ENCODE measurements around the gene SPATS2L.

Gene SPATS2L

GRCh38 chr2:200276472-200276871, 30.0 kb upstream of the SPATS2L start:
- no peaks in the 10 kb centered on the region for H3K9me3 Mint-ChIP-seq
- no peak overlapping the region for H3K27ac Mint-ChIP-seq
- H3K36me3 Mint-ChIP-seq (ENCODE audit: low read depth): no peaks in the 10 kb centered on the region
- peaks cover 5% of the 10 kb centered on the region for H3K27me3 Mint-ChIP-seq
- no peaks in the 10 kb centered on the region for H3K4me1 Mint-ChIP-seq (ENCODE audit: low read depth)
- H3K4me3 Mint-ChIP-seq: no peak overlapping the region

- no peak overlapping the region for H3K27ac Mint-ChIP-seq
- no peak overlapping the region for H3K4me3 Mint-ChIP-seq
- no peaks in the 10 kb centered on the region for H3K4me1 Mint-ChIP-seq (ENCODE audit: low read depth)
- peaks cover 13% of the 10 kb centered on the region for H3K27me3 Mint-ChIP-seq
- no peaks in the 10 kb centered on the region for H3K9me3 Mint-ChIP-seq
- no peaks in the 10 kb centered on the region for H3K36me3 Mint-ChIP-seq (ENCODE audit: low read depth)
Measured at GRCh38 chr2:200278694-200279316, 27.7 kb upstream of the SPATS2L start.

GRCh38 chr2:200279857-200280256, 26.6 kb upstream of the SPATS2L start:
- Mint-ChIP-seq H3K36me3 (ENCODE audit: low read depth) (no peaks in the 10 kb centered on the region), H3K4me1 (ENCODE audit: low read depth) (no peaks in the 10 kb centered on the region), H3K27me3 (peaks cover 13% of the 10 kb centered on the region), H3K27ac (no peak overlapping the region), H3K9me3 (no peaks in the 10 kb centered on the region), H3K4me3 (no peak overlapping the region)

GRCh38 chr2:200286578-200286977, 19.9 kb upstream of the SPATS2L start:
- Mint-ChIP-seq H3K36me3 (ENCODE audit: low read depth) (no peaks in the 10 kb centered on the region), H3K27me3 (peaks cover 27% of the 10 kb centered on the region), H3K9me3 (no peaks in the 10 kb centered on the region), H3K27ac (no peak overlapping the region), H3K4me1 (ENCODE audit: low read depth) (no peaks in the 10 kb centered on the region), H3K4me3 (no peak overlapping the region)

- Mint-ChIP-seq H3K36me3 (ENCODE audit: low read depth) (no peaks in the 10 kb centered on the region), H3K27me3 (peaks cover 22% of the 10 kb centered on the region), H3K4me1 (ENCODE audit: low read depth) (no peaks in the 10 kb centered on the region), H3K27ac (no peak overlapping the region), H3K4me3 (no peak overlapping the region), H3K9me3 (no peaks in the 10 kb centered on the region)
Measured at GRCh38 chr2:200288670-200289429, 17.6 kb upstream of the SPATS2L start.

- H3K27ac Mint-ChIP-seq: no peak overlapping the region
- no peaks in the 10 kb centered on the region for H3K4me1 Mint-ChIP-seq (ENCODE audit: low read depth)
Measured at GRCh38 chr2:200296118-200296517, 10.4 kb upstream of the SPATS2L start.

GRCh38 chr2:200297100-200297499, 9.4 kb upstream of the SPATS2L start:
- H3K9me3 Mint-ChIP-seq: no peaks in the 10 kb centered on the region
- H3K27ac Mint-ChIP-seq: no peak overlapping the region
- no peak overlapping the region for H3K4me3 Mint-ChIP-seq
- H3K27me3 Mint-ChIP-seq: peaks cover 4% of the 10 kb centered on the region
- no peaks in the 10 kb centered on the region for H3K36me3 Mint-ChIP-seq (ENCODE audit: low read depth)
- no peaks in the 10 kb centered on the region for H3K4me1 Mint-ChIP-seq (ENCODE audit: low read depth)

More at GRCh38 chr2:200296118-200296517, 10.4 kb upstream of the SPATS2L start:
- Mint-ChIP-seq H3K4me3 (no peak overlapping the region), H3K27me3 (peaks cover 4% of the 10 kb centered on the region), H3K36me3 (ENCODE audit: low read depth) (no peaks in the 10 kb centered on the region), H3K9me3 (no peaks in the 10 kb centered on the region)

- Mint-ChIP-seq H3K4me3 (no peak overlapping the region), H3K27ac (no peak overlapping the region), H3K27me3 (peaks cover 12% of the 10 kb centered on the region), H3K4me1 (ENCODE audit: low read depth) (no peaks in the 10 kb centered on the region), H3K9me3 (no peaks in the 10 kb centered on the region), H3K36me3 (ENCODE audit: low read depth) (no peaks in the 10 kb centered on the region)
Measured at GRCh38 chr2:200297989-200298388, 8.5 kb upstream of the SPATS2L start.

- Mint-ChIP-seq H3K27me3 (peaks cover 17% of the 10 kb centered on the region), H3K27ac (no peak overlapping the region), H3K4me1 (ENCODE audit: low read depth) (no peaks in the 10 kb centered on the region), H3K36me3 (ENCODE audit: low read depth) (no peaks in the 10 kb centered on the region), H3K9me3 (no peaks in the 10 kb centered on the region), H3K4me3 (no peak overlapping the region)
Measured at GRCh38 chr2:200298816-200299215, 7.7 kb upstream of the SPATS2L start.

GRCh38 chr2:200300065-200300464, 6.4 kb upstream of the SPATS2L start:
- H3K27me3 Mint-ChIP-seq: peaks cover 20% of the 10 kb centered on the region

GRCh38 chr2:200300638-200301314, 5.7 kb upstream of the SPATS2L start:
- Mint-ChIP-seq H3K9me3 (no peaks in the 10 kb centered on the region), H3K36me3 (ENCODE audit: low read depth) (no peaks in the 10 kb centered on the region), H3K4me1 (ENCODE audit: low read depth) (peaks cover 4% of the 10 kb centered on the region), H3K4me3 (no peak overlapping the region), H3K27me3 (peaks cover 26% of the 10 kb centered on the region), H3K27ac (no peak overlapping the region)

More at GRCh38 chr2:200300065-200300464, 6.4 kb upstream of the SPATS2L start:
- Mint-ChIP-seq H3K27ac (no peak overlapping the region), H3K36me3 (ENCODE audit: low read depth) (no peaks in the 10 kb centered on the region), H3K9me3 (no peaks in the 10 kb centered on the region), H3K4me1 (ENCODE audit: low read depth) (no peaks in the 10 kb centered on the region), H3K4me3 (no peak overlapping the region)

GRCh38 chr2:200301953-200302858, 4.3 kb upstream of the SPATS2L start:
- Mint-ChIP-seq H3K4me1 (ENCODE audit: low read depth) (peaks cover 10% of the 10 kb centered on the region), H3K27ac (no peak overlapping the region), H3K27me3 (peaks cover 32% of the 10 kb centered on the region), H3K36me3 (ENCODE audit: low read depth) (no peaks in the 10 kb centered on the region), H3K9me3 (no peaks in the 10 kb centered on the region), H3K4me3 (no peak overlapping the region)

GRCh38 chr2:200302940-200303727, 3.4 kb upstream of the SPATS2L start:
- Mint-ChIP-seq H3K27ac (no peak overlapping the region), H3K27me3 (peaks cover 35% of the 10 kb centered on the region), H3K4me3 (no peak overlapping the region), H3K36me3 (ENCODE audit: low read depth) (no peaks in the 10 kb centered on the region), H3K4me1 (ENCODE audit: low read depth) (peaks cover 10% of the 10 kb centered on the region), H3K9me3 (no peaks in the 10 kb centered on the region)

GRCh38 chr2:200305797-200306195, 697 bp upstream of the SPATS2L start:
- H3K27me3 Mint-ChIP-seq: peaks cover 56% of the 10 kb centered on the region
- no peaks in the 10 kb centered on the region for H3K9me3 Mint-ChIP-seq
- no peaks in the 10 kb centered on the region for H3K36me3 Mint-ChIP-seq (ENCODE audit: low read depth)
- H3K27ac Mint-ChIP-seq: peak overlapping the region; percentile 80
- peaks cover 10% of the 10 kb centered on the region for H3K4me1 Mint-ChIP-seq (ENCODE audit: low read depth)
- H3K4me3 Mint-ChIP-seq: peak overlapping the region; percentile 86
